ENCODE results near the gene TBC1D19.
"Not testable (repeated sequence)": the region's sequence is repeated elsewhere in the genome, so short reads cannot be mapped to it uniquely, and the experiment has no call there.

The TBC1D19 gene

GRCh38 chr4:26577066-26577465, 6.8 kb upstream of the TBC1D19 start:
- no peak overlapping the region for H3K4me3 ChIP-seq (ENCODE audit: low read depth, low read length)
- in situ Hi-C loops (cut with HindIII; ENCODE audit: low sequenced_read_pairs), result no loop called here
- no peak for DNase-seq (ENCODE audit: low read depth, low spot score)
- TF ChIP-seq CTCF (IDR thresholded peaks at IDR 0.05; ENCODE audit: low read depth, low read length), result no peak

GRCh38 chr4:26579169-26579568, 4.7 kb upstream of the TBC1D19 start:
- in situ Hi-C loops (cut with HindIII; ENCODE audit: low sequenced_read_pairs), result no loop called here
- DNase-seq (ENCODE audit: low read depth, low spot score), result no peak
- TF ChIP-seq CTCF (IDR thresholded peaks at IDR 0.05; ENCODE audit: low read depth, low read length), result no peak
- H3K4me3 ChIP-seq (ENCODE audit: low read depth, low read length), result no peak overlapping the region

- DNase-seq (ENCODE audit: low read depth, low spot score); in situ Hi-C loops (cut with HindIII; ENCODE audit: low sequenced_read_pairs); H3K4me3 ChIP-seq (ENCODE audit: low read depth, low read length): not testable (repeated sequence)
These were observed 2.5 kb upstream of the TBC1D19 start for GRCh38 chr4:26581341-26581740.

- in situ Hi-C loops (cut with HindIII; ENCODE audit: low sequenced_read_pairs), result no loop called here
- peak overlapping the region; percentile 82 for H3K4me3 ChIP-seq (ENCODE audit: low read depth, low read length)
- no peak for DNase-seq (ENCODE audit: low read depth, low spot score)
- TF ChIP-seq CTCF (IDR thresholded peaks at IDR 0.05; ENCODE audit: low read depth, low read length), result no peak
These were observed 383 bp upstream of the TBC1D19 start for GRCh38 chr4:26583538-26583864.

- no peak for DNase-seq (ENCODE audit: low read depth, low spot score)
- H3K4me3 ChIP-seq (ENCODE audit: low read depth, low read length), result peak overlapping the region; percentile 82
- in situ Hi-C loops (cut with HindIII; ENCODE audit: low sequenced_read_pairs), result no loop called here
- TF ChIP-seq CTCF (IDR thresholded peaks at IDR 0.05; ENCODE audit: low read depth, low read length), result no peak
These were observed 841 bp downstream of the TBC1D19 start for GRCh38 chr4:26584725-26585124.

GRCh38 chr4:26589705-26590104, 5.8 kb downstream of the TBC1D19 start:
- DNase-seq (ENCODE audit: low read depth, low spot score), result no peak
- no peak for TF ChIP-seq CTCF (IDR thresholded peaks at IDR 0.05; ENCODE audit: low read depth, low read length)
- in situ Hi-C loops (cut with HindIII; ENCODE audit: low sequenced_read_pairs), result no loop called here
- H3K4me3 ChIP-seq (ENCODE audit: low read depth, low read length), result no peak overlapping the region

- no peak for TF ChIP-seq CTCF (IDR thresholded peaks at IDR 0.05; ENCODE audit: low read depth, low read length)
These were observed 6.8 kb downstream of the TBC1D19 start for GRCh38 chr4:26590639-26591038.

GRCh38 chr4:26593557-26593956, 9.7 kb downstream of the TBC1D19 start:
- H3K4me3 ChIP-seq (ENCODE audit: low read depth, low read length); DNase-seq (ENCODE audit: low read depth, low spot score); in situ Hi-C loops (cut with HindIII; ENCODE audit: low sequenced_read_pairs): not testable (repeated sequence)

More at GRCh38 chr4:26590639-26591038, 6.8 kb downstream of the TBC1D19 start:
- peak; percentile 63 for DNase-seq (ENCODE audit: low read depth, low spot score)
- in situ Hi-C loops (cut with HindIII; ENCODE audit: low sequenced_read_pairs), result no loop called here
- no peak overlapping the region for H3K4me3 ChIP-seq (ENCODE audit: low read depth, low read length)

Data from astrocyte of the spinal cord (primary cell).